OCI-LY7 (cell line): ENCODE results near the gene PATL1.

Experiments used
- CTCF ChIP-seq: fragments of 200-600 bp; sonication (generic); conservative IDR thresholded peaks from 2 replicates; pipeline ENCODE4 v1.5.1; 2014; ENCODE audit warnings: mild to moderate bottlenecking, antibody characterized with exemption, low read length, moderate library complexity, mixed read lengths
- EZH2phosphoT487 ChIP-seq: fragments of 200-600 bp; sonication (generic); IDR thresholded peaks from 2 replicates; pipeline ENCODE4 v1.6.1; 2018; ENCODE audit warnings: low read depth, borderline replicate concordance, mild to moderate bottlenecking, mixed run types, antibody characterized with exemption, low read length, moderate library complexity, mixed read lengths

- TF ChIP-seq CTCF (no peak), EZH2phosphoT487 (no peak)
Measured at GRCh38 chr11:59600636-59601035, 68.2 kb downstream of the PATL1 start.
